OCI-M2 (cell line): ENCODE measurements around the gene CALD1.

Source experiments
- DNase-seq: peaks from one replicate; lab custom pipeline; 2025; ENCODE audit not compliant: unreplicated experiment; lab: John Stamatoyannopoulos, UW

CALD1 gene

DNA sequence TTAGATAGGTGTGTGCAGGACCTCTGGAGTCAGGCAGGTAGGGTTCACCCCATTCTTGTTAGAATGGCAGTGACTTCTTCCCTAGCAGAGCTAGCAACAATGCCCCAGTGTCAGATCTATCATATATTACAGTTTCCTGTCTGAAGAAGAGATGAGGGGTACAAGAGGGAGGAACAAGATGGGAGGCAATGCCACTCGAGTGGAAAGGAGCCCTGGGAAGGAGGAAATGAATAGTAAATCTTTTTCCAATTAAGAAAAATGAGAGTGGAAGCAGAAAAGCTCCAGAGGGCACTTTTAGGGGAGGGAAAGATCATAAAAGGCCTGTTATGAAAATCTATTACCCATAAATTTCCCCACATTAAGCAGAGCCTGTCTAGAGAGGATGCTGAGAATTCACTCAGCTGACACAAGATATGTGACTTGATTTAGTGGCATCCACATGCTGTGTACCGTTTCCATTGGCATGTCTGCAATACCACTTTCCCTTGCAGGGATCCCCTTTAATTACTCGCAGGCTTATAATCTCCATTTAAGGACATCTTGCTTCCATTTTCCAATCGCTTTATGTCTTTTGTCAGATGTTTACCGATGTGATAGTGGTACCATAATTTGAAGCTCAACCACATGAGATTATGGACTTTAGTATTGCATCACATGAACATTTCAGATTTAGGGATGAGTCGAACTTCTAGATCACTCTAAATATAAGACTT lies 136.9 kb downstream of the CALD1 start:
- DNase-seq, result no peak

DNA sequence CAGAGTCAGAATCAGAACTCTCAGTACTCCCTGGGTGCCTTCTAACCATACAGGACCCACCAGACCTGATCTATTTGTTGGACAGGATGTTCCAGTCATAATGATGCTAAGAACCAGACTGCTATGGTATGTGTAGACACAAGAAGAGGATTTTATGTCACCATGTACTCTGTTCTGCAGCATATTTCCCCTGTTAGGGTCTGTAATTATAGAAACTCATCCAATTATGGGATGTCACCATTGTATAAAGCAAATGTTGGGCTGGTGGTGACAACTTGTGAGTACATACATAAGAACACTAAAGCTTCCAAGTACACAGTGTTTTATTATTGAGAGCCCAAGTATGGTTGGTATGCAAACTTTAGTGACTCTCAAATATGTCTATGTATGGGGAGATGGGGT lies 139.8 kb downstream of the CALD1 start:
- no peak for DNase-seq

DNA sequence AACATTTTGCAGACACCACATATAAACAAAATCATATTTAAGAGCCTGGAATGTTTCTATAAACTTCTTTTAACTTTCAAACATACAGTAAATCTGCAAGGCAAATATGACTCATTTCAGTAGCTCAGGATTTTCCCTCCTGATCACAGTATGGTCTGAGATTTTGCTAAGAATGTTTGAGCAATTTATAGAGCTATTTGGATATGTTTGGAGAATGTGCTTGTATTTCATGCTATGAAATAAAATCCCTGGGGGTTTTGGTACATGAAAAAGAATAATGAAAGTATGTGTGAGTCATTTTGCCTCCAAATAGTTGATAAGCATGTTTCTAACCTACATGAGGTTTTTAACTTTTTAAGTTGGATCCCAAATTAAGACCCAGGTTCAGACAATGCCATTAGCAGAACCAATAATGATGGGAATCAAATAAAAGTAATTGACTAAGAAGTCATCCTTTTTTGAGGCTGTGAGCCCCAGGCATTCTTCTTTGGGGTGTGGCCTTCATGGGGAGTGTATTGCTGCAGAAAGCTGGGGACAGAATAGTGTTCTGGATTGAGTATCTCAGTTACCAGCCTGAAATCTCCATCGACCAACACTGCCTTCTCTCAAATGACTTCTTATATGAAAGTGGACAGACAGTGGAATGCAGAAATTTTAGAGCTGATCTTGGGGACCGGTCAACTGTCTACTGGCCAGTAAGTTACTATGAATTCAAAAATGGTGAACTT lies 140.8 kb downstream of the CALD1 start:
- DNase-seq, result no peak

DNA sequence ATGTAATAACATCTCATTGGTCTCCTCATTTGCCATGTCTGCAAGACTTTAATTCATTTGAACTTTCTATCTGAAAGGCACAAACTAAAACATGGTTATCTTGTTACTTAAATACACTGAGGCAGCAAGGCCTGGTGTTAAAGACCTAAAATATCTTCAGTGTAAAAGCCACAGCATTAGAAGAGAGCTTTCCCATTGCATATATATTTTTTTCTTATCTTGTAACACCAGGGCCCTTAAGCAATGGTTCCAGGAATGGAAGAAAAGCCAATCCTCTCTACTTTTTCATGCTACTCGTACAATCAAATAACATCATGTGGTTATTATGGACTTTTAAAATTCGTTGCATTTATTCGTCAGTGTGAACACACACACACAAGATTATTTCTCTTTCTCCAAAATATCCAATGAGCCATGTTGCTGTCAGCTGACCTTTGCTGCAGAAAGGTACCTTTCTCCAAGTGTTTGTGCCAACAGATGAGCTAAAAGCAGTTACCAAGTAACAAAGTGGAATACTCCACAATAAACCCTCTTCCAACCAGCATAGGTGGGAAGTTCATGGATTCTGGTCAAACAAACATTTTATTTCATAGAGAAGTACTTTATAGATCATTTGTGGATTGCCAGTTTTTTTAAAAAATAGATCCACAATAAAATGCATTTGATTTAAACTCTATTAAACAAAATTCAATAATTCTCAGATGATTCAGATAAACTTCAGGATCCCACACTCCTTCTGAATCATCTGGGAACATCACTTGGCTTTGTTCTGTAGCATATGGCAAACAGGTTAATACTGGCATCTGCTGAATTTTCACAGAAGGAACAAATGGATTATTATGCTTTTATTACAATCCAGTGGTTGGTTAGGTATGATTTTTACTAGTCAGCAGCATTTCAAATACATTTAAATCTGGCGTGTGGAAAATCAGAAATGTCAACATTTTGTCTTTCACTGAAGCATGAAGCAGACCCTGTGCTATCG lies 143.6 kb downstream of the CALD1 start:
- no peak for DNase-seq

DNA sequence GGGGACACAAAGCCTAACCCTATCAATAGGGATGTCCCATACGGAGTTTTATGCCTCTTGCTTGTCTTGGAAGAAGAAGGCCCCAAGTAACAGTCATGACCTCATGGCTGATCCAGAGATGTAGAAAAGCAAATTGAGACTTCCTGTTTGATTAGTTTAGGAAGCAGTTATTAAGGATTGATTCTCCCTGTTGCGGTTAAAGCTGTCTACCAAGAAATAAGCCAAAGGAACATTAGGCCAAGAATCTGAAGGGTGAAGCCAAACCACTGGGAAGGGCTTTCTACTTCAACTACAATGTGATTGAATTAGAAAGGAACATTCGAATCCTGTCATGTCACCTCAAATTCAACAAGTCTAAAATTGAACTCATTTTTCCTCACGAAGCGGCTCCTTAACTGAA lies 146.3 kb downstream of the CALD1 start:
- DNase-seq, result no peak

DNA sequence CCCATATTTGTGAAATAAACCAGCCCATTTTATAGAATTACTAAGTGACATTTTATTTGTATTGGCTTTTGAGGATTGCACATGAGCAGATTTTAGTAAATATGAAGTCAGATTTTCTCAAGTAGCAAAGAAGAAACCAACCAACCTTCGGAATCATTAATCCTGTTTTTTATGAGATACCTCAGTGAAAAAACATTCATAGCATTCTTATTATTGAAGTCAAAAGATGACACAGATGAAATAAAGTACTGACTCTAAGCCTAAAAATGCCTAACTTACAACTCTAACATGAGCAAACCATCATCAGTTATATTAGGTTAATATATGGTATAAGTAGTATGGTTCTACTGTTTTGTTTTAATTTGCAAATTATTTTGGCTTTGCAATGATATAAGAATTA lies 147.0 kb downstream of the CALD1 start:
- no peak for DNase-seq

DNA sequence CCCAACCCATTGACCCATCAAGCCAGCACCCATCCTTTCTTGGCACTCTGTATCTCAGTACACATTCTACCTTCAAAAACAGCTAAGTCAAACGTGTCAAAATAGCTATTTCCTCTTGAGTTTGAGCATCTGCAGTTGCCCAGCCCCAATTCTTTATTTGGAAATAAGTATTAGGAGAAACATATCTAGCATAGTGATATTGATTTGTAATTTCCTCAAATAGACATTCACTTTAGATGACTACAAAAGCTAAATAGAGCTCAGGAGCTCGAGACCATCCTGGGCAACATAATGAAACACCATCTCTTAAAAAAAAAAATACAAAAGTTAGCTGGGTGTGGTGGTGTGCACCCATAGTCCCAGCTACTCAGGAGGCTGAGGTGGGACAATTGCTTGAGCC lies 147.6 kb downstream of the CALD1 start:
- DNase-seq, result no peak

DNA sequence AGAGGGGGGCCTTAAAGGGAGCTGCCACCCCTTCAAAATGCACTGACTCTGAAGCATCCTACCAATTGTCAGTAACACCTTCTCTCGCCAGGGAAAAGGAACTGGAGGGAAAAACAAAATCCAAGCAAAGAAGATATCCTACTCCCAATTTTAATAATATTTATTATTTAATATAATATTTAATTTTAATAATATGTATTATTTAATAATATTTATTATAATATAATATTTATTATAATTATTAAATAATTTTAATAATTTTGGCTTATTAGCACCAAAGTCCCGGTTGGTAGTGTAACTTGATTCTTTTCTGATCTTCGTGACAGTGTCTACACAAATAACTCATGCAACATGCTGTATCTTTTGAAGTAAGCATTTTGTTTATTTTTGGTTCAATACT lies 148.3 kb downstream of the CALD1 start:
- no peak for DNase-seq

DNA sequence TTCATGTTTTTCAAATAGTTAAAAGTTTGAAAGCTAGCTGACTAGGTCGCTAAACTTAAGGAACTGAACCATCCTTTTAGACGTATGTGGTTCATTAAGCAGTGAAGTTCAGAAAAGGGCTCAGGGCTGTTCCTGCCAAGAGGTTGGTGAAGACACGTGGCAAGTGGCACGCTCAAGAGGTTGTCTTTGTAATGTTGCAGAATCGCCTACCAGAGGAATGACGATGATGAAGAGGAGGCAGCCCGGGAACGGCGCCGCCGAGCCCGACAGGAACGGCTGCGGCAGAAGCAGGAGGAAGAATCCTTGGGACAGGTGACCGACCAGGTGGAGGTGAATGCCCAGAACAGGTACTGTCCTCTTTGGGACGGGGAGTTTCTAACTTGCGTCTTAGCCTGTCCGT lies 149.1 kb downstream of the CALD1 start:
- DNase-seq, result no peak

DNA sequence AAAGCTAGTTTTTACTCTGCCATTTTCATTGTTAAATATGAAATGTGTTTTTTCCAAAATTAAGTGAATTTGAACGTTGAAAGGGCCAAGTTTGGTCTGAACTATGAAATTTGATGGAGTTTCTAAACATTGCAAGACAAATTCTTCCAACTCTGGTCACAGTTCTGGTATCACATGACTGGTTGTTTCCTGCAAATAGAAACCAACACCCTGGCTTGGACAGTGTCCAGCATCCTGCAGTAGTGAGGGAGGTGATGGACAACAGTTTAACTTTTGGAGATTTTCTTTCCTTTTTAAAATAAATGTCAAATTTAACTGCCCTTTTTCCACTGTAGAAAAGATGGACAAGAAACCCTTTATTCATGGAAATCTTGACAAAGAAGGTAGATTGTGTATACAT lies 152.1 kb downstream of the CALD1 start:
- DNase-seq, result no peak

DNA sequence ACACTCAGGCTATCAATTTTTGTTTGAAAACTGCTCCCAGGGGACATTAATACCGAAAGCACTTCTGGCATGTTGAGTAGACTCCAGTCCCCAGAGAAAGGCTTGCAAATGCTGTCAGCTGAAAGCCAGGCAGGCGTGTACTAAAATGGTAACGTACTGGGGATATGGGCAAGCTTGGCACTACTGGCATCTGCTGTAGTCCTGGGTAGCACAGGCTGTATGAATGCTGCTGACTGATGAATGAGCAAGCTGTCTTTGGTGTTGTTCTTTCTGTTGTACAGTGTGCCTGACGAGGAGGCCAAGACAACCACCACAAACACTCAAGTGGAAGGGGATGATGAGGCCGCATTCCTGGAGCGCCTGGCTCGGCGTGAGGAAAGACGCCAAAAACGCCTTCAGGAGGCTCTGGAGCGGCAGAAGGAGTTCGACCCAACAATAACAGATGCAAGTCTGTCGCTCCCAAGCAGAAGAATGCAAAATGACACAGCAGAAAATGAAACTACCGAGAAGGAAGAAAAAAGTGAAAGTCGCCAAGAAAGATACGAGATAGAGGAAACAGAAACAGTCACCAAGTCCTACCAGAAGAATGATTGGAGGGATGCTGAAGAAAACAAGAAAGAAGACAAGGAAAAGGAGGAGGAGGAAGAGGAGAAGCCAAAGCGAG lies 153.4 kb downstream of the CALD1 start:
- DNase-seq, result no peak

DNA sequence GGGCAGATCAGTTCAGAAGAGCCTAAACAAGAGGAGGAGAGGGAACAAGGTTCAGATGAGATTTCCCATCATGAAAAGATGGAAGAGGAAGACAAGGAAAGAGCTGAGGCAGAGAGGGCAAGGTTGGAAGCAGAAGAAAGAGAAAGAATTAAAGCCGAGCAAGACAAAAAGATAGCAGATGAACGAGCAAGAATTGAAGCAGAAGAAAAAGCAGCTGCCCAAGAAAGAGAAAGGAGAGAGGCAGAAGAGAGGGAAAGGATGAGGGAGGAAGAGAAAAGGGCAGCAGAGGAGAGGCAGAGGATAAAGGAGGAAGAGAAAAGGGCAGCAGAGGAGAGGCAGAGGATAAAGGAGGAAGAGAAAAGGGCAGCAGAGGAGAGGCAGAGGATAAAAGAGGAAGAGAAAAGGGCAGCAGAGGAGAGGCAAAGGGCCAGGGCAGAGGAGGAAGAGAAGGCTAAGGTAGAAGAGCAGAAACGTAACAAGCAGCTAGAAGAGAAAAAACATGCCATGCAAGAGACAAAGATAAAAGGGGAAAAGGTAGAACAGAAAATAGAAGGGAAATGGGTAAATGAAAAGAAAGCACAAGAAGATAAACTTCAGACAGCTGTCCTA lies 154.1 kb downstream of the CALD1 start:
- no peak for DNase-seq

DNA sequence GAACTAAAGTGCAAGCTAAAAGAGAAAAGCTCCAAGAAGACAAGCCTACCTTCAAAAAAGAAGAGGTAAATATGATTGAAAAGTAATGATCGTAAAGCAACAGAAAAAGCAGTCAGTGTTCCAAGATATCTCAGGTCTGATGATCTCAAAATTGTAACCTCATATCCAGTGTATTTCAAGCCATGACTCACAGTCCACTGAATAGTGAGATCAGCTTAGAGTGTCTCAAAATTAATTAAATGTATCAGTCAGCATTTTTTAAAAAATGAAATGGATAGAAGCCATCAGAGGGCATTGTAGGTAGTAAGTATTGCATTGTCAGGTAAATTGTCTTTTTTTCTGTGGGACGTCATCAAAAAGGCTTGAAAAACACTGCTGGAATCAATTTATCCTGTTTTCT lies 156.3 kb downstream of the CALD1 start:
- no peak for DNase-seq

DNA sequence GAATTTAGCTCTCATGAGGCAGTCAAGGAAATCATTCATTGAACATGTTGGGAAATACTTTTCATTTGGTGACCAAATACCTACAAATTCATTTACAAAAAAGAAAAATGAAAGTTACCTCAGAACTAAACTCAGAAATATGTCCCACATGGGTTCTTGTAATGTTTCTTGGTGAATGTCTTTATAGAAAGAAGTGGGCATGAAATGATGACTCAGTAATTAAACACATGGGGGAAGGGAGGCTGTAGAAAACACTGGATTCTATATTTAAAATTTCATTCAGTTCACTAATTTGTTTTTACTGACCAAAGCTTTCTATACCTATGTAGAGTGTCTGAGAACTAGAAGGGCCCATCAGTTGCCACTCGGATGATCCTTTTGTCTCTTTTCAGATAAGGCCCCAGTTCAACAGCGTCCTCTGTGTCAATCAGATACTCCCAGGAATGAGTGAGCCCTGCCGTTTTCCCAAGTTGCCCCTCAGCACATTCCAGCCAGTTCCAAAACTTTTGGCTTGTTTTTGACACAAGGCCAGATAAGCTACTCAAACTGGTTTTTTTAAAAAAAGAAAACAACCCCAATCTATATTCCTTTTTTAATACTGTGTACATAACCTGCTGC lies 157.6 kb downstream of the CALD1 start:
- DNase-seq, result no peak

DNA sequence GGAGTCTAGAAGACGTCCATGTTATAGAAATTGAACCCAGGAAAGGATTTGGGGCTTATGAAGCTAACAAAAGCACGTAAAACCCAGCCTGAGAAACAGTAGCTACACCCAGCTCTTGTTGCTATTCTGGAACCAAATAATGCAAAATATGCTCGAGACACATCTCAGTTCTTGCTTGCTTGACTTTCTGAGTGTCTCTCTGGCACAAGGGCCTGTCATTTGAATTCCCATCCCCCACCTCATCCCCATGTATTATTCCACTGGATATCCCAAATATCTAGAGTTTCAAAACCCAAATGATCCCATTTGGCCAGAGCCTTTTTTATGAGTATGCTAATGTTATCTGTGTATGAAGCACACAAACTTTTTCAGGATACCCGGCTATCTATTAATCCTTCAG lies 158.7 kb downstream of the CALD1 start:
- DNase-seq, result no peak

DNA sequence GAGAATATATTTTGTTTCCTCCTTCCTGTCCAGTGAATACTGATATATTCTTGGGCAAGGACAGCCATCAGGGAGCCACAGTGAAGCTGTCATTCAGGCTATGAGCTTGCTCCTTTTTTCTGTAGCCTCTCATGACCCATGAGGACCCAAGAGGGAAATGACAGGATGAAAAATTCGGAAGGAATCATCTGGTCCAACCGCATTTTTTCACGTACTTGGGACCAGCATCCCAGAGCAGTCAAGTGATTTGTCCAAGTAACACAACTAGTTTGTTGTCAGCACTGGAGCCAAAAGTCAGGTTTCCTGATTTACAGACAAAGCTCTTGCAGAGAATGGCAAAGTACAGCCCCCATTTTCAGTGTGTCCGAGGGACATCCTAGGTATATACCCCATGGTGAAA lies 159.7 kb downstream of the CALD1 start:
- DNase-seq, result no peak

DNA sequence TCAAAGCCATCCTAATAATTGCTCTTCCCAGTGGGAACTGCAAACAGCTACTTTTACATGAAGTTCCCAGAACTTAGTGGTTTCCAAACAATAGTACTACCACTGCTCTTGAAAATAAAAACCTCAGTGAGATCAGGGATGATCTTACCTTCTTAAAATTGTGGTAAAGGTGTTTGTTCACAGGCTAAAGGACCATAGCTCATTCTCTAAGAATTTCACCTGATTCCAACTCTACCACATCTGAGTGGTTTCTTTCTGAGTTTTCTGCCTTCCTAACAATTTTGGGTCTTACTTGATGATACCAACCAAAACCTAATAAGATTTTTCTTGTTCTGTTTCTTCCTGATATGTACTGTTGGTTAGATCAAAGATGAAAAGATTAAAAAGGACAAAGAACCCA lies 161.3 kb downstream of the CALD1 start:
- no peak for DNase-seq

DNA sequence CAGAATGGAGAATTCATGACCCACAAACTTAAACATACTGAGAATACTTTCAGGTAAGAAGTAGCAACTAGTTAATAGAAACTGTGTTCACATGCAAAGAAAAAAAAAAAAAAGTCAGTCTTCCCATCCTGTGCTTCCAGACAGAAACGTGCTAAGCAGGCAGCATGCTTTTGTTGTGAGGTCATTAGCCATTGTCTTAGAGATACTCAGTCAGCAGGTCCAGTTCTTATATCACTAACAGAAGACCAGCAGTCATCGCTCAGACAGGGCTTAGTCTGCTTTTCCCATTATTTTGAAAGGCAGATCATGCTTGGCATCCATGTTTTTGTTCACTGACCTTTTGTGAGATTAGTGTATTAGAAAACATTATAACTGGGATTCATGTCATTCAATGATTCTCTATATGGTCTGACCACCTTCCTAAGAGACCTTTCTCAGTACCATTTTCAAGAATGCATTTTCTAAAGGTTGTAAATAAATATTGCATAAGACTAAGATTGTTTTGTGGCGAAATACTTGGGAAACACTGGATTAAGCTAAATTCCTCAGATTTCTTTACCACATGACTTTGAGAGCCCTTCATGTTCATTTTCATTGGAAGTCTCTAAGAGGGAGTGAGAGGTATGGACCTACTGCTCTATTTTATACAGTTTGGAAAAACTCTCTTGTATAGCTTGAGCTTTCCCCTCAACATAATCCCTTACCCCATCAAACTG lies 161.9 kb downstream of the CALD1 start:
- no peak for DNase-seq

DNA sequence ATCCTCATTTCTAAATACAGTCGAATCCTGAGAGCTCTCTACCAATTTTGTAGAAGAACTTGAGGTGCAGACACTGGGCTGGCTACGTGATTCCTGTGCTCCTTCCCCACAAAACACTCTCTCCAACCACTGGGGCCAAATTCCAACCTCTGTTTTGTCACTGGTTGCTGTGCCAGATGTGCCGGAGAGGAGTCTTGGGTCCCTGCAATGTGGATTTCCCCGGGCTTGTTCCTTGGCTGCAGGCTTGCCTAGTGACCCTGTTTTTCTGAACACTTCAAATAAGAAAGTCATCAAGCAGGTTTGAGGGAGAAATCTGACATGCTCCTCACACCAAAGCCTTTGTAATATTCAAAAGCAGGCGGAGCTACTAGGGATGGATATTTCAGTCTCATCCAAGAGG lies 162.5 kb downstream of the CALD1 start:
- no peak for DNase-seq
